H1 (cell line): ENCODE measurements around the gene PDZD4. TPM values are rescaled to one million over a fixed set of nuclear protein-coding genes. Genes with fewer than 3 reads are reported as not detected.

Experiments
- CTCF ChIA-PET: fragments of 300-600 bp; sonication (Branson Sonifier 250); formaldehyde crosslinking; loops from one replicate; lab custom pipeline; 2021; ENCODE audit not compliant: partially characterized antibody; lab: Charles Lee
- POLR2A ChIA-PET: fragments of 300-600 bp; sonication (Branson Sonifier 250); formaldehyde crosslinking; loops from one replicate; lab custom pipeline; 2021; ENCODE audit warnings: inconsistent platforms; ENCODE audit not compliant: partially characterized antibody; lab: Charles Lee
- DNase-seq, 2 experiments: peaks; one replicate each; pipeline versions ENCODE4 v3.0.0 to v3.0.0-alpha.2; 2010 to 2022; ENCODE audit warnings: low spot score in 2 of 2, low read depth in 1 of 2, mixed read lengths in 1 of 2
- FAIRE-seq: peaks from 2 replicates; lab custom pipeline; 2011; peaks lifted over from hg19 to GRCh38; lab: Jason Lieb, UNC
- H2AFZ ChIP-seq: 2 replicates; pipeline ENCODE4 v1.8.1; 2012; ENCODE audit warnings: low read length, inconsistent platforms
- H2AK5ac ChIP-seq: 2 replicates; pipeline ENCODE4 v1.6.1; 2013; ENCODE audit warnings: low read depth, low read length
- H2BK120ac ChIP-seq: replicated peaks from 2 replicates; pipeline ENCODE3; 2013; ENCODE audit warnings: low read depth, low read length, inconsistent platforms
- H2BK12ac ChIP-seq: 2 replicates; pipeline ENCODE4 v1.6.1; 2013; ENCODE audit warnings: low read depth, low read length
- H2BK15ac ChIP-seq: 2 replicates; pipeline ENCODE4 v1.6.1; 2013; ENCODE audit warnings: low read length
- H2BK20ac ChIP-seq: 2 replicates; pipeline ENCODE4 v1.6.1; 2013; ENCODE audit warnings: low read length
- H2BK5ac ChIP-seq: 2 replicates; pipeline ENCODE4 v1.6.1; 2013; ENCODE audit warnings: low read depth, low read length
- H3K14ac ChIP-seq: 2 replicates; pipeline ENCODE4 v1.6.1; 2013; ENCODE audit warnings: inconsistent platforms; ENCODE audit not compliant: insufficient read length
- H3K18ac ChIP-seq: 2 replicates; pipeline ENCODE4 v1.6.1; 2013; ENCODE audit warnings: low read length; ENCODE audit errors: extremely low read depth
- H3K23ac ChIP-seq: 2 replicates; pipeline ENCODE4 v1.6.1; 2013; ENCODE audit warnings: inconsistent platforms; ENCODE audit not compliant: insufficient read length
- H3K23me2 ChIP-seq: 2 replicates; pipeline ENCODE4 v1.6.1; 2013; ENCODE audit warnings: low read depth, low read length
- H3K27ac ChIP-seq: 2 replicates; pipeline ENCODE4 v1.6.1; 2011; ENCODE audit warnings: low read depth, low read length, inconsistent platforms
- H3K27me3 ChIP-seq, 4 experiments: replicated peaks in 1 of 4; 1 replicate in 1 of 4; 2 replicates in 3 of 4; pipeline versions ENCODE4 v1.6.1 to v1.8.1; 2011 to 2013; ENCODE audit warnings: low read length in 3 of 4, mild to moderate bottlenecking in 3 of 4, inconsistent platforms in 2 of 4, mixed read lengths in 2 of 4, moderate library complexity in 1 of 4; ENCODE audit not compliant: control insufficient read depth in 3 of 4, insufficient read depth in 3 of 4; ENCODE audit errors: extremely low read depth in 1 of 4
- H3K36me3 ChIP-seq, 4 experiments: 2 replicates each; pipeline versions ENCODE4 v1.6.1 to v1.8.1; 2011 to 2013; ENCODE audit warnings: mild to moderate bottlenecking in 4 of 4, low read length in 3 of 4, moderate library complexity in 2 of 4, control low read depth in 1 of 4, inconsistent platforms in 1 of 4; ENCODE audit not compliant: insufficient read depth in 4 of 4, control insufficient read depth in 2 of 4
- H3K4ac ChIP-seq: replicated peaks from 2 replicates; pipeline ENCODE3; 2013; ENCODE audit warnings: low read length, low read depth, mixed read lengths, inconsistent platforms; ENCODE audit not compliant: insufficient read length
- H3K4me1 ChIP-seq, 4 experiments: replicated peaks in 1 of 4; 1 replicate in 1 of 4; 2 replicates in 3 of 4; pipeline versions ENCODE4 v1.6.1 to v1.8.1; 2011 to 2013; ENCODE audit warnings: low read length in 3 of 4, inconsistent platforms in 2 of 4, mixed read lengths in 1 of 4; ENCODE audit not compliant: insufficient read depth in 4 of 4, control insufficient read depth in 3 of 4
- H3K4me2 ChIP-seq, 2 experiments: 2 replicates each; pipeline versions ENCODE4 v1.6.1 to v1.8.1; 2011 to 2013; ENCODE audit warnings: low read depth in 2 of 2, low read length in 2 of 2, control low read depth in 1 of 2, inconsistent platforms in 1 of 2, mild to moderate bottlenecking in 1 of 2; ENCODE audit not compliant: insufficient read depth in 1 of 2
- H3K4me3 ChIP-seq, 4 experiments: fragments of 200-600, 300-600 bp in 1 of 4; sonication (generic), shearing (Covaris generic), sonication (Bioruptor Twin) in 1 of 4; 2 replicates each; pipeline versions ENCODE4 v1.5.1 to v1.8.1; 2011 to 2016; ENCODE audit warnings: low read length in 4 of 4, low read depth in 3 of 4, control low read depth in 2 of 4, inconsistent platforms in 2 of 4, mild to moderate bottlenecking in 2 of 4, mixed read lengths in 1 of 4, moderate library complexity in 1 of 4; ENCODE audit not compliant: insufficient read depth in 2 of 4; ENCODE audit errors: extremely low read depth in 1 of 4
- H3K56ac ChIP-seq: replicated peaks from 2 replicates; pipeline ENCODE3; 2013; ENCODE audit warnings: low read depth, mild to moderate bottlenecking, mixed read lengths, low read length, inconsistent platforms; ENCODE audit not compliant: insufficient read length
- H3K79me1 ChIP-seq: 2 replicates; pipeline ENCODE4 v1.6.1; 2013; ENCODE audit warnings: low read depth, low read length, control low read depth
- H3K79me2 ChIP-seq, 2 experiments: 2 replicates each; pipeline versions ENCODE4 v1.6.1 to v1.8.1; 2012 to 2013; ENCODE audit warnings: low read length in 2 of 2, mild to moderate bottlenecking in 2 of 2, inconsistent platforms in 1 of 2; ENCODE audit not compliant: insufficient read depth in 2 of 2, control insufficient read depth in 1 of 2
- H3K9ac ChIP-seq, 4 experiments: replicated peaks in 1 of 4; 1 replicate in 1 of 4; 2 replicates in 3 of 4; pipeline versions ENCODE4 v1.6.1 to v1.8.1; 2011 to 2013; ENCODE audit warnings: low read depth in 3 of 4, low read length in 3 of 4, control low read depth in 2 of 4, mild to moderate bottlenecking in 2 of 4, moderate library complexity in 2 of 4, inconsistent platforms in 1 of 4; ENCODE audit errors: extremely low read depth in 1 of 4
- H3K9me3 ChIP-seq, 2 experiments: 2 replicates each; pipeline versions ENCODE4 v1.6.1 to v1.8.1; 2012 to 2013; ENCODE audit warnings: mild to moderate bottlenecking in 2 of 2, moderate library complexity in 2 of 2, control low read depth in 1 of 2, inconsistent platforms in 1 of 2, low read depth in 1 of 2, low read length in 1 of 2, mixed read lengths in 1 of 2; ENCODE audit not compliant: insufficient read depth in 2 of 2
- H4K20me1 ChIP-seq, 2 experiments: replicated peaks in 1 of 2; 2 replicates each; pipeline versions ENCODE3 to v1.8.1; 2011 to 2013; ENCODE audit warnings: inconsistent platforms in 2 of 2, low read length in 2 of 2, mild to moderate bottlenecking in 1 of 2; ENCODE audit not compliant: insufficient read depth in 2 of 2, control insufficient read depth in 1 of 2
- H4K5ac ChIP-seq: 2 replicates; pipeline ENCODE4 v1.6.1; 2013; ENCODE audit warnings: low read length, low read depth, mixed read lengths, inconsistent platforms; ENCODE audit not compliant: insufficient read length
- H4K8ac ChIP-seq: 2 replicates; pipeline ENCODE4 v1.8.0; 2013; ENCODE audit warnings: mild to moderate bottlenecking, moderate library complexity, low read length, inconsistent platforms; ENCODE audit not compliant: insufficient read depth; ENCODE audit errors: extremely low read depth
- H4K91ac ChIP-seq: replicated peaks from 2 replicates; pipeline ENCODE3; 2013; ENCODE audit warnings: low read length, mixed read lengths, inconsistent platforms; ENCODE audit not compliant: insufficient read length
- NANOG ChIP-seq: IDR thresholded peaks from 2 replicates; pipeline ENCODE4 v1.6.1; 2011; ENCODE audit warnings: low read length, low read depth, mild to moderate bottlenecking, inconsistent platforms; ENCODE audit not compliant: insufficient read depth, poor library complexity, severe bottlenecking
- TAF7 ChIP-seq: optimal IDR thresholded peaks from 2 replicates; pipeline ENCODE3; 2011; ENCODE audit warnings: low read depth, mild to moderate bottlenecking, inconsistent platforms, low read length, moderate library complexity, borderline replicate concordance
- WGBS, 2 experiments: shearing (Covaris generic) in 1 of 2; methylation state at CpG; one replicate each; pipeline versions ENCODE4 v1.1.6 to v1.1.7; 2013 to 2015; ENCODE audit warnings: low lambda C conversion rate in 2 of 2, mixed read lengths in 2 of 2, inconsistent platforms in 1 of 2, low coverage in 1 of 2, missing lambda C conversion rate in 1 of 2; ENCODE audit not compliant: insufficient replicate concordance in 2 of 2, insufficient coverage in 1 of 2, insufficient read length in 1 of 2; ENCODE audit errors: extremely low coverage in 1 of 2, missing lambda C conversion rate in 1 of 2; 5-methylcytosine and 5-hydroxymethylcytosine counted together
- polyA plus RNA-seq, 7 experiments: library from polyadenylated mRNA; depleted of rRNA in 3 of 7; stranded (reverse) in 5 of 7; unstranded in 2 of 7; fragments of >200 nt in 5 of 7; fragments of 200-250 nt in 2 of 7; gene quantifications; 1 replicate in 5 of 7; 2 replicates in 1 of 7; 4 replicates in 1 of 7; pipeline versions ENCODE4 v1.2.1 to v1.2.3, GENCODE V29; 2011 to 2013; ENCODE audit warnings: missing spikeins in 2 of 7, mixed read lengths in 2 of 7
- total RNA-seq: library from RNA; stranded (reverse); fragmentation: NEBNext Ultra II Directional; extraction: Animal tissue kit (Norgen Biotek cat#: 25700); gene quantifications from 2 replicates; pipeline ENCODE4 v1.2.1, GENCODE V29; 2021

The PDZD4 gene
- total and polyA plus RNA-seq, 2 of the 8 experiments (the other 6 are each of a cell fraction or from before 2014, with no cell fraction given): 45.8 to 169 TPM

GRCh38 chrX:153827016-153827415 is 3.3 kb downstream of the PDZD4 start:
- H3K36me3 ChIP-seq: no peaks in the 10 kb centered on the region; a peak in 1 of 8 replicates
- H3K9ac ChIP-seq: no peak overlapping the region
- POLR2A ChIA-PET: interaction anchor here (0.7 to 3.6 kb wide), 2 partner anchors 8 to 13 kb away, joined by 3 to 23 read pairs; no protein-coding TSS in a partner anchor
- peak overlapping the region; percentile 47 for H2BK120ac ChIP-seq
- no peak overlapping the region for H3K23ac ChIP-seq
- H3K9me3 ChIP-seq: no peaks in the 10 kb centered on the region
- H4K5ac ChIP-seq: no peak overlapping the region
- WGBS, 2 experiments: 37% methylated on average over 3 of the region's 3 CpGs; no CpG with 5 or more reads in 1 of the 2 experiments
- no peak overlapping the region for H3K4ac ChIP-seq
- no peak overlapping the region for H2BK15ac ChIP-seq
- FAIRE-seq (peak; percentile 98), DNase-seq (no peak)
- no peaks in the 10 kb centered on the region for H3K23me2 ChIP-seq
- CTCF ChIA-PET: interaction anchor here (1.4 kb wide), 1 partner anchor 8 kb away, joined by 4 read pairs; no protein-coding TSS in a partner anchor
- no peak overlapping the region for H4K8ac ChIP-seq
- H2BK20ac ChIP-seq: 0 out of 2 replicates have a peak overlapping the region, but pooled peaks have one; percentile 80
- H2BK12ac ChIP-seq: no peak overlapping the region
- peak overlapping the region; percentile 38 to 61 for H3K4me2 ChIP-seq
- H4K20me1 ChIP-seq: peaks cover 0 to 2% of the 10 kb centered on the region in 2 experiments
- H3K27ac ChIP-seq: no peak overlapping the region; the same call in 1 of the 2 replicates
- H2BK5ac ChIP-seq: no peak overlapping the region; the same call in 1 of the 2 replicates
- TF ChIP-seq NANOG (peak; percentile 71), TAF7 (no peak)
- H3K14ac ChIP-seq: no peak overlapping the region
- H4K91ac ChIP-seq: no peak overlapping the region
- H3K56ac ChIP-seq: no peak overlapping the region
- H3K4me1 ChIP-seq: peaks cover 6 to 22% (median 13%) of the 10 kb centered on the region in 4 experiments; a peak in 6 of 7 replicates
- no peak overlapping the region for H2AK5ac ChIP-seq
- H3K4me3 ChIP-seq: peak overlapping the region in 1 of 4 experiments; percentile 78; a peak in 2 of 8 replicates
- H3K79me2 ChIP-seq: peaks cover 26 to 68% of the 10 kb centered on the region in 2 experiments
- H3K27me3 ChIP-seq: peaks cover 0 to 3% (median under 1%) of the 10 kb centered on the region in 4 experiments; a peak in 2 of 7 replicates
- no peaks in the 10 kb centered on the region; the same call in 1 of the 2 replicates for H3K79me1 ChIP-seq
- no peak overlapping the region for H2AFZ ChIP-seq
- H3K18ac ChIP-seq: no peak overlapping the region; the same call in 1 of the 2 replicates
